Endothelial cell of umbilical vein (primary cell): ENCODE results near the gene NMT1.
A peak's percentile ranks its signal among the peaks of the same experiment; 100 is the strongest.

ENCODE experiments used
- CTCF ChIP-seq, 2 donors: IDR thresholded peaks; 1 replicate in 1 of 2; 2 replicates in 1 of 2; pipeline ENCODE4 v1.5.1; 2011; ENCODE audit warnings: low read length in 2 of 2, mild to moderate bottlenecking in 2 of 2, moderate library complexity in 2 of 2, control low read depth in 1 of 2, inconsistent platforms in 1 of 2, low read depth in 1 of 2; ENCODE audit not compliant: insufficient read depth in 1 of 2; ENCODE audit errors: extremely low read depth in 1 of 2
- EZH2 ChIP-seq: IDR thresholded peaks from 2 replicates; pipeline ENCODE4 v1.6.1; 2012; ENCODE audit warnings: borderline replicate concordance, low read depth, mild to moderate bottlenecking, moderate library complexity, low read length, inconsistent platforms; ENCODE audit not compliant: severe bottlenecking
- MAX ChIP-seq: IDR thresholded peaks from 2 replicates; pipeline ENCODE4 v1.6.1; 2011; ENCODE audit not compliant: insufficient read depth, insufficient read length
- POLR2A ChIP-seq: IDR thresholded peaks from 2 replicates; pipeline ENCODE4 v1.6.1; 2012; ENCODE audit warnings: low read depth, mild to moderate bottlenecking, control low read depth, low read length

GRCh38 chr17:45016823-45017222 is 44.3 kb upstream of the NMT1 start:
- no peak for TF ChIP-seq POLR2A
- no peak for TF ChIP-seq EZH2
- peak in 1 of 2 donors; percentile 32 for TF ChIP-seq CTCF (IDR thresholded peaks at IDR 0.05; ENCODE audit: extremely low read depth in 1 of 2, insufficient read depth in 1 of 2, low read depth in 1 of 2, low read length in 2 of 2)
- no peak for TF ChIP-seq MAX
